Activated CD8-positive, alpha-beta T cell treated with anti-CD3 and anti-CD28 coated beads, Interleukin-2, amount 10 ng/mL, durations not matched to agents 7 days and 5 days (primary cell): ENCODE measurements around the gene CDKN2B-AS1. TPM values are rescaled to one million over a fixed set of nuclear protein-coding genes. Genes with fewer than 3 reads are reported as not detected.

Experiments
- ATAC-seq: fragments of 150-1000 bp; cut with Tn5 transposase; one replicate; pipeline ENCODE4 v1.10.0; 2021; ENCODE audit warnings: moderate library complexity
- CTCF ChIA-PET: fragments of 350-600 bp; sonication (Branson Sonifier 250); formaldehyde crosslinking; loops from one replicate; lab custom pipeline; 2021; ENCODE audit warnings: antibody characterized with exemption; lab: Charles Lee
- POLR2A ChIA-PET: fragments of 350-600 bp; sonication (Branson Sonifier 250); formaldehyde crosslinking; loops from one replicate; lab custom pipeline; 2021; ENCODE audit warnings: antibody characterized with exemption; lab: Charles Lee
- DNase-seq: peaks from one replicate; pipeline ENCODE4 v3.0.0-alpha.2; 2020
- H3K27ac Mint-ChIP-seq: one replicate; pipeline ENCODE4 v1.8.0; 2021; ENCODE audit warnings: mild to moderate bottlenecking, mixed read lengths
- H3K27me3 Mint-ChIP-seq: one replicate; pipeline ENCODE4 v1.8.0; 2021; ENCODE audit warnings: low read depth, mixed read lengths
- H3K36me3 Mint-ChIP-seq: one replicate; pipeline ENCODE4 v1.8.0; 2021; ENCODE audit warnings: low read depth, mixed read lengths
- H3K4me1 Mint-ChIP-seq: one replicate; pipeline ENCODE4 v1.8.0; 2021; ENCODE audit warnings: low read depth, mixed read lengths
- H3K4me3 Mint-ChIP-seq: one replicate; pipeline ENCODE4 v1.8.0; 2021; ENCODE audit warnings: mild to moderate bottlenecking, mixed read lengths
- H3K9me3 Mint-ChIP-seq: one replicate; pipeline ENCODE4 v1.8.0; 2022; ENCODE audit warnings: mixed read lengths; ENCODE audit not compliant: insufficient read depth
- total RNA-seq, 2 experiments: library from RNA; stranded (reverse); gene quantifications; one replicate each; pipeline ENCODE4 v1.2.3, GENCODE V29; 2021

CDKN2B-AS1 gene
- total RNA-seq, 2 experiments from 2014 or later: 6.4 to 6.9 TPM

DNA sequence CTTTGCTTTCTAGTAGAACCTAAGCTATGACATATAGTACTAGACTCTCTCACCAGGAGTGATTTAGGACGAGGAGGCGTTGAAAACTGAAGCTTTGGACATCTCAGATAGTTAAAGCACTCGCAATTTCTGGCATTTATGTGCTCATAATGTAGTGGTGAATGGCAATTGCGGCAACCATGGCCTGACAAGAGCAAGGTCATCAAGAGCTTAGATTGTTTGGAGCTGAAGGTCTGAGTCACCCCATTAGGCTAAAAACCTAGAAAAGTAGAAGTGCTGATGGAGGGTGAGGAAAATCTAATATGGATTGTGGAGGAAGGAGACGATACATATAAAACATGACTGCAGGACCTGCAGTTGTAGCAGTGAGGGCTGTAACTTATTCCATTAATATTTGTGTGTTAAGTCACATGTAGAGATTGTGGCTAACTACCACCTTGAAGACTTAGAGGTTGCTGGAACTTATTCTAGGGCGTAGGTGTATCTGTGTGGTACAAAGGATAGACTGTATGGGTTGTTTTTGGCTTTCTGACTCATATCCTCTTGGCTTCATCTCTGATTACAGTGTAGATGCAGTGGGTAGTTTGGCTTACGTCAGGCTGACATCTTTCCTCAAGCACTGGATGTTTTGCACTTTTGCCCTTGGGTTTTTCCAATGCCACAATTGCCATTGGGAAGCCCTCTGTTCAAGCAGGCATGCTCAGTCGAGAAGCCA is 153.4 kb downstream of the CDKN2B-AS1 start:
- no peak overlapping the region for H3K4me3 Mint-ChIP-seq
- ChIA-PET CTCF (interaction anchor here (0.9 to 1.6 kb wide), 9 partner anchors 12 to 334 kb away, joined by 3 to 7 read pairs (median 5); no protein-coding TSS in a partner anchor), POLR2A (no interaction called here)
- peak; percentile 97 for ATAC-seq
- peak; percentile 42 for DNase-seq
- peak overlapping the region; percentile 4 for H3K27ac Mint-ChIP-seq
- no peaks in the 10 kb centered on the region for H3K9me3 Mint-ChIP-seq
- H3K36me3 Mint-ChIP-seq: no peaks in the 10 kb centered on the region
- H3K4me1 Mint-ChIP-seq: peaks cover 24% of the 10 kb centered on the region
- peaks cover 32% of the 10 kb centered on the region for H3K27me3 Mint-ChIP-seq

DNA sequence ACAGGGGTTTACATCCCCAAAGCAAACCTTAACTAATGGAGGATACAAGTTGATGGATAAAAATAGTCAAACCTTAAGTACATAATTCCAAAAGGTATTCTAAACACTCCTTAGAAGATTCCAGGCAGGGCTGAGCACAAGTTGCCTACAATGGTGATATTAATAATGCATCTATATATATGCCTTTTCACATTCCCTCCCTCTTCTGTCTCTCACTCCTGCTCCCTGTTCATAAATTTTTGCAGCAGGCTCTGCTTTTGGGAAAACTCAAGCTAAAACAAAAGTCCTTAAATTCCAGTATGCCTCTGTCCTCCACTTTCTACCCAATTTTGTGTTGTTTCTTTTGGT is 153.9 kb downstream of the CDKN2B-AS1 start:
- H3K9me3 Mint-ChIP-seq: no peaks in the 10 kb centered on the region
- peaks cover 24% of the 10 kb centered on the region for H3K4me1 Mint-ChIP-seq
- no peak for DNase-seq
- ChIA-PET CTCF (no interaction called here), POLR2A (no interaction called here)
- no peaks in the 10 kb centered on the region for H3K36me3 Mint-ChIP-seq
- no peak for ATAC-seq
- H3K27ac Mint-ChIP-seq: no peak overlapping the region
- H3K4me3 Mint-ChIP-seq: no peak overlapping the region
- peaks cover 32% of the 10 kb centered on the region for H3K27me3 Mint-ChIP-seq

DNA sequence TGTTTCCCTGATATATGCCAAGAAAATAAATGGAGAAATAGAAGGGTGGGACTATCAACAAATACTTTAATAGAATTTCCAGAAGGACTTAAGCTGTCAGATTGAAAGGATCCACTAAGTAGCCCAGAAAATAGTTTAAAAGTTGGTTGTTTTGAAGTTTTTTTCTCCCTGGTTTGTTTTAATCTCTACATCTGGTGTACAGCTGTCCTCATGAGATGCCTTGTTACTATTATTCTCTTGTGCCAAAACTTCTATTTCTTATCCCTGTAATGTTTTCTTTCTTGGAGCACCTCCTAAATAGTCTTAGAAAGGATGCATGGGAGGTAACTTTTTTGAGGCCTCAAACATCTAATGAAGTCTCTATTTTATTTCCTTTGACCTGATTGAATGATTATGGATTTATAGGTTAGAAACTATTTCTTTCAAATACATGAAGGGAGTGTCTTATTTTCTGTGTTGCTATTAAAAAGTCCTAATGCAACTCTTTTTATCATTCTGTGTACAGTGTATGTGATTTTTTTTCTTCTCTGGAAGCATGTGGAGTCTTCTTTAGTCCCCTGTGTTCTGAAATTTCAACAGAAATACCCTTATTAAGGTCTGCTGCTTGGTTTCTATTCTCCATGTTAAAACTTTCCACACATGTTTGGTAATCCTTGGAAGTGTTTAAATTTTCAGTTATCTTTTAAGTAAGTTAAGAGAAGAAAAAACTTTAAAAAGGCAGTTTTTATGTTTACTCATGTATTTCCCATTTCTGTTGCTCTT is 154.5 kb downstream of the CDKN2B-AS1 start:
- CTCF ChIA-PET: no interaction called here
- ATAC-seq: no peak

DNA sequence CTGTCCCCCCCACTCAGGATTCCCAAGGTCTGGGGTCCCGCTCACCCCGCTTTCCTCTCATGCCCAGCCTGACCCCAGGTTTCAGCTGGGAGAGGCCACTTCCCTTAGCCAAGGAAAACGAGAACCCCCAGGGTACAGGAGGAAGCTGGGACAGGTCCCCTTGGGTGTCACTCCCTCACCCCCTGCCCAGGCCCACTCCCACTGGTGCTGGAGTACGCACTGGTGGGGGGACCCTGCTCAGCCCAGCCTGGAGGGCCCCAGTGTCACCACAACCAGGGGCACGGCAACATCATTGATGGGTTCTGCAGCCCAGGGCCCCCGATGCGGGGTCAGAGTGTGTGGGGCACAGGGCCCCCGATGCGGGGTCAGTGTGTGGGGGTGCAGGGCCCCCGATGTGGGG is 159.5 kb downstream of the CDKN2B-AS1 start:
- Mint-ChIP-seq H3K4me1 (peaks cover 5% of the 10 kb centered on the region), H3K27me3 (peaks cover 31% of the 10 kb centered on the region), H3K36me3 (no peaks in the 10 kb centered on the region), H3K27ac (no peak overlapping the region), H3K4me3 (no peak overlapping the region), H3K9me3 (no peaks in the 10 kb centered on the region)
- DNase-seq: no peak
- POLR2A ChIA-PET: no interaction called here
- ATAC-seq: no peak
- CTCF ChIA-PET: no interaction called here

More for the DNA sequence above, 154.5 kb downstream of the CDKN2B-AS1 start:
- Mint-ChIP-seq H3K36me3 (no peaks in the 10 kb centered on the region), H3K4me1 (peaks cover 24% of the 10 kb centered on the region), H3K4me3 (no peak overlapping the region), H3K27ac (no peak overlapping the region), H3K9me3 (no peaks in the 10 kb centered on the region), H3K27me3 (peaks cover 30% of the 10 kb centered on the region)
- no peak for DNase-seq
- POLR2A ChIA-PET: no interaction called here

DNA sequence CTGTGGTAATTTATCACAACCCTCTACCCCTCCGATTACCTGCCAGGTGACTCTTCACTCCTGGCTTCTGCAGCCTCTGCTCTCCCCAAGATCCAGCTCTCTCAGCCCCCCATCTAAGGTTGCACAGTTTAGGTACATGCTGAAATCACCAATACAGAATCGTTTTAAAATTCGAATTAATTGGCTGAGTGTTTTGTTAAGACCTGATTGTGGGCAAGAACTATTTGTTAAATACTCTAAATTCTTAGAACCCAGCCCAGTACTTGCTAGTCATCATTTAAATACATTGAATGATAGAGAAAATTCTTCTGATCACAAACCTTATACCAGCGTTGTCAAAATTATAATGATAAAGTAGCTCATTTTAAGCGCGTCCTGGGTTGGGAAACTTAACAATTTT is 162.0 kb downstream of the CDKN2B-AS1 start:
- ChIA-PET CTCF (no interaction called here), POLR2A (interaction anchor here (0.6 kb wide), 1 partner anchor 36 kb away, joined by 3 read pairs; no protein-coding TSS in a partner anchor)
- Mint-ChIP-seq H3K4me3 (no peak overlapping the region), H3K9me3 (no peaks in the 10 kb centered on the region), H3K27me3 (peaks cover 36% of the 10 kb centered on the region), H3K36me3 (no peaks in the 10 kb centered on the region), H3K4me1 (peaks cover 7% of the 10 kb centered on the region), H3K27ac (no peak overlapping the region)
- DNase-seq (no peak), ATAC-seq (no peak)

DNA sequence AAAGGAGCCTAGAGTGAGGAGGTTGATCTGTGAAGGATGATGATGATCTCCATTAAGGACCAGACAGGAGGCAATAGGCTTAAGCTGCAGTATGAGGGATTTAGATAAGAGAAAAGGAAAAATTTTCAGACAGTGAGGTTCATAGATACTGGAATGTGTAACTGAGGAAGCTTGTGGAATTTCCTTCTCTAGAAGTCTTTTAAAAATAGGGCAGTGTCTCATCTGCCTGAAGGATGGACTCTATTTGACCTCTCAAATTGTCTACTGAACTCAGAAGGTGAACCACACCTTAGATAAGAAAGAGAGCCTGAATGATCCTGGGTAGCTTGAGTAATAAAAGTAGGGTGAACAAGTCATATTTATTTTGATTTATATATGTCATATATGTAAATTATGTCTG is 162.7 kb downstream of the CDKN2B-AS1 start:
- CTCF ChIA-PET: no interaction called here
- Mint-ChIP-seq H3K4me3 (no peak overlapping the region), H3K9me3 (no peaks in the 10 kb centered on the region), H3K4me1 (peaks cover 7% of the 10 kb centered on the region), H3K27ac (no peak overlapping the region), H3K27me3 (peaks cover 37% of the 10 kb centered on the region), H3K36me3 (no peaks in the 10 kb centered on the region)
- POLR2A ChIA-PET: no interaction called here
- no peak for ATAC-seq
- DNase-seq: no peak

DNA sequence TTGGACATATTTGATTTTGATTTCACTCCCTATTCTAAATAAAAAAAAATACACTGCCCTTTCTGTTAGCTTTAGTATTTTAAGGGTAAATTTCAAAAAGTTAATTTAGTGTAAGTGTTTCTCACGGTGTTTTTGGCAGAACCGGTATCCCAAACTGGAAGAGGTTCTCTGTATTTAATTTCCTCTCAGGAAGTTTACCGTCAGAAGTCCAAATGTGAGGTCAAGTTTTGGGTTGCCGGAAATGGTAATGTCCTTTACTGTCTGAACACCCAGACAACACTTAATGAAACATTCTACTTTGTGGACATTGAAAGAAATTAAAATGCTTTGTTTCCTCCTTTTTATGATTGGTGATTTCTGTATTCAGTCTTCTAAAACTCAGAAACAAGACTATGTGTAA is 163.2 kb downstream of the CDKN2B-AS1 start:
- CTCF ChIA-PET: no interaction called here
- Mint-ChIP-seq H3K9me3 (no peaks in the 10 kb centered on the region), H3K27ac (no peak overlapping the region), H3K4me3 (no peak overlapping the region), H3K27me3 (peaks cover 39% of the 10 kb centered on the region), H3K36me3 (no peaks in the 10 kb centered on the region), H3K4me1 (peaks cover 7% of the 10 kb centered on the region)
- ATAC-seq (no peak), DNase-seq (no peak)
- POLR2A ChIA-PET: no interaction called here

DNA sequence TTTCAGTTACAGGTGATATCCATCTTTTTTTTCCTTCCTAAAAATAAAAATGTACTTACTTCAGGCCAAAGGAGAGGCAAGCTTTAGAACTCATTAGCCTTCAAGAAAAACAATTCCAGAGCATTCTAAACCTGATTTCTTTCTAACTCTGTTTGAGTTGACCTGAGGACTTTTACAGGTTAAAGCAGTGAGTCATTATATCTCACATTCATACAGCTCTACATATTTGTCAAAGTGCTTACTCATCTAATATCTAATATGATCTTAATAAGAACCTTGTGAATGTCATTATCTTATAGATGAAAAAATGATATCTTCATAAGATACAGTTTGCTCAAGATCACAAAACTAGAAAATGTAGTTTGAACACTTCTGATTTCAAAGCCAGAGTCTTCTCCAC is 163.7 kb downstream of the CDKN2B-AS1 start:
- Mint-ChIP-seq H3K27me3 (peaks cover 38% of the 10 kb centered on the region), H3K9me3 (no peaks in the 10 kb centered on the region), H3K27ac (no peak overlapping the region), H3K4me3 (no peak overlapping the region), H3K36me3 (no peaks in the 10 kb centered on the region), H3K4me1 (peaks cover 7% of the 10 kb centered on the region)
- ChIA-PET CTCF (no interaction called here), POLR2A (no interaction called here)
- no peak for DNase-seq
- ATAC-seq: no peak

DNA sequence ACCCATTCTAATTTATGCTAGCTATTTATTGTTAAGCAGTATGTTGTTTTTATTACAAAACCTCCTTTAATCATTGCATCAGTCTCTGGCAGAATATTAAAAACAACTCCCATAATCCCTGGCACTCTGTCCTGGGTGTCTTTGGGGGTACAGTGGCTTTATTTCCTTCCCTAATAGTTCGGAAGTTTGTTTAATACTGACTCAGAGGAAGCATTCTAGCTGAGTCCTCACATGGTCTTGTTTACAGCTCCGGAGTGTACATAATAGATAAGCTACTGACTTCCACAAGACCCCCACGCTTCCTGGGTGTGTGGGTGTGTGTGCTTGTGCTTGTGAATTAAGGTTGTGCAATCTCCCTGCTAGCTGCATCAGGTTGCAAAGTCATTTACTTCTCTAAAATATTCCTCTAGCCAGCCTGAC is 164.3 kb downstream of the CDKN2B-AS1 start:
- Mint-ChIP-seq H3K9me3 (no peaks in the 10 kb centered on the region), H3K4me3 (no peak overlapping the region), H3K27ac (no peak overlapping the region), H3K27me3 (peaks cover 38% of the 10 kb centered on the region), H3K36me3 (no peaks in the 10 kb centered on the region), H3K4me1 (peaks cover 7% of the 10 kb centered on the region)
- DNase-seq (no peak), ATAC-seq (no peak)
- POLR2A ChIA-PET: no interaction called here
- CTCF ChIA-PET: no interaction called here

DNA sequence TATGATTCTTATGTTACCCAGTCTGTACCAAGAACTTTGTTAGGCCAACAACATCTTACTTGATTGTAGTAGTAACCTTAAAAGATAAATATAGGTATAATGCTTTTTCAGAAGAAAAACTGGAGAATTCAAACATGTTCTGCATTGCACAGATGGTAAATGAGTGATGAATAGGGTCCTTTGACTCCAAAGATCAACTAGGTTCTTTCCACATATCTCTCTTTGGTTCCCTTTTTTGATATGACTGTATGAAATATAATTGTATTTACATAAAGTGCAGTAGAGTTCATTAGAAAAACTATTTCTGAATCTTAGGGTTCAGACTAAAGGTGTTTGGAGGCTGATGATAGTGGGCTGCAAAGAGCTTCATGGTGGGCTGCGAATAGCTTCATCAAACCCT is 165.0 kb downstream of the CDKN2B-AS1 start:
- Mint-ChIP-seq H3K4me1 (peaks cover 7% of the 10 kb centered on the region), H3K36me3 (no peaks in the 10 kb centered on the region), H3K27me3 (peaks cover 38% of the 10 kb centered on the region), H3K27ac (no peak overlapping the region), H3K4me3 (no peak overlapping the region), H3K9me3 (no peaks in the 10 kb centered on the region)
- ATAC-seq: no peak
- ChIA-PET POLR2A (no interaction called here), CTCF (interaction anchor here (1.0 kb wide), 1 partner anchor 21 kb away, joined by 3 read pairs; no protein-coding TSS in a partner anchor)
- no peak for DNase-seq

DNA sequence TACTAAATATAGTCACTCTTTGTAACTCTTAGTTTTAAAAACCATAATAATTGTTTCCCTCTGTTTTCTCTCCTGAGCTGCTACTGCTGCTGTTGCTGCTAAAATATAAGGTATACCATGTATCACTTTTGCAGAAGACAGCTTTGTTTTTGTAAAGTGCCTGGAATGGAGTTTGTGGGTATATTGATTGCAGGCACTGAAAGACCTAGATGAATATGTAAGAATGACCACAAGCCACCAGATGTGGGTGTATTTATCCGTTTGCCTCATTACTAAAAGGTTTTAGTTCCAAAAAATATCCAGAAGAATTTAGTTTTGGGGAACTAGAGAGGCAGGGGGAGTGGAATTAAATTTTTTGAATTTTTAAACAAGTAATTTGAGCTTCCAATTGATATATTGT is 165.6 kb downstream of the CDKN2B-AS1 start:
- Mint-ChIP-seq H3K4me1 (peaks cover 7% of the 10 kb centered on the region), H3K27me3 (peaks cover 44% of the 10 kb centered on the region), H3K9me3 (no peaks in the 10 kb centered on the region), H3K27ac (no peak overlapping the region), H3K4me3 (no peak overlapping the region), H3K36me3 (no peaks in the 10 kb centered on the region)
- CTCF ChIA-PET: interaction anchor here (0.8 to 1.0 kb wide), 2 partner anchors 13 to 22 kb away, joined by 3 read pairs; no protein-coding TSS in a partner anchor
- POLR2A ChIA-PET: no interaction called here
- DNase-seq: no peak
- ATAC-seq: no peak

DNA sequence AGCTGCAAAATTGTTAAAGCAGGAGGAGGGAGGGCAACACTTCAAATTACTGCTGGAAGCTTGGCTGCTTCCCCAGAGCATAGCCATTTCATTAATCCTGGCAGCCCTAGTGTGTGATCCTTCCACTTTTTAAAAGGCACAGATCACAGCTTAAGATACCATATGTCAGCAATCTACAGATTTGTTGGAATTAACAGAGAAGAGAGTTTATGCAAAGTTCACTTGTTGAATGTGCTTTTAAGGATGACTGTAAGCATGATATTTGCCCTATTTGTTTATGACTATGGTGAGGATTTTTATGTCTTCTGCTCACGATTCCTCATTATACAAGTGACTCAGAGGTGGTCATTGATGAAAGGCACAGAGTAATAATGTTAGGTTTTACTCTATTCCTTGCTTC is 170.6 kb downstream of the CDKN2B-AS1 start:
- POLR2A ChIA-PET: no interaction called here
- Mint-ChIP-seq H3K9me3 (no peaks in the 10 kb centered on the region), H3K27me3 (peaks cover 34% of the 10 kb centered on the region), H3K36me3 (no peaks in the 10 kb centered on the region), H3K4me1 (peaks cover 3% of the 10 kb centered on the region), H3K4me3 (no peak overlapping the region), H3K27ac (no peak overlapping the region)
- no peak for DNase-seq
- CTCF ChIA-PET: no interaction called here
- no peak for ATAC-seq
